SK-N-SH treated with all-trans-retinoic acid at 6 μM for 48 hours (cell line): ENCODE data around the gene KIF18B.

Experiments used
- GLIS3 ChIP-seq: fragments of 250-450 bp; sonication (Bioruptor Pico); IDR thresholded peaks from 2 replicates; pipeline ENCODE4 v1.5.0; 2020; ENCODE audit warnings: mild to moderate bottlenecking, moderate library complexity
- OSR1 ChIP-seq: fragments of 250-450 bp; sonication (Bioruptor Pico); IDR thresholded peaks from 2 replicates; pipeline ENCODE4 v1.8.0; 2022; ENCODE audit warnings: moderate library complexity, mild to moderate bottlenecking, inconsistent platforms
- PPARA ChIP-seq: fragments of 250-450 bp; sonication (Bioruptor Pico); IDR thresholded peaks from 2 replicates; pipeline ENCODE4 v1.5.0; 2020; ENCODE audit warnings: mild to moderate bottlenecking, borderline replicate concordance
- SNAI2 ChIP-seq: fragments of 250-450 bp; sonication (Bioruptor Pico); IDR thresholded peaks from 2 replicates; pipeline ENCODE4 v1.5.0; 2020; ENCODE audit warnings: mild to moderate bottlenecking, moderate library complexity
- ZFP30 ChIP-seq: fragments of 450-650 bp; formaldehyde crosslinking; IDR thresholded peaks from 2 replicates; pipeline ENCODE4 v1.5.0; 2022; ENCODE audit warnings: mild to moderate bottlenecking, moderate library complexity
- TF ChIP-seq, protein P1 (sequence below): fragments of 250-450 bp; sonication (Bioruptor Pico); IDR thresholded peaks from 2 replicates; pipeline ENCODE4 v1.8.0; 2020; ENCODE audit warnings: mild to moderate bottlenecking, moderate library complexity, borderline replicate concordance
- TF ChIP-seq, protein P2 (sequence below): fragments of 250-450 bp; sonication (Bioruptor Pico); IDR thresholded peaks from 2 replicates; pipeline ENCODE4 v1.5.1; 2020; ENCODE audit warnings: low read depth, mild to moderate bottlenecking, moderate library complexity

GRCh38 chr17:44918006-44918405 is 29.6 kb downstream of the KIF18B start:
- TF ChIP-seq ZFP30 (CRISPR knock-in tag) = no peak
- TF ChIP-seq, protein P1, sequence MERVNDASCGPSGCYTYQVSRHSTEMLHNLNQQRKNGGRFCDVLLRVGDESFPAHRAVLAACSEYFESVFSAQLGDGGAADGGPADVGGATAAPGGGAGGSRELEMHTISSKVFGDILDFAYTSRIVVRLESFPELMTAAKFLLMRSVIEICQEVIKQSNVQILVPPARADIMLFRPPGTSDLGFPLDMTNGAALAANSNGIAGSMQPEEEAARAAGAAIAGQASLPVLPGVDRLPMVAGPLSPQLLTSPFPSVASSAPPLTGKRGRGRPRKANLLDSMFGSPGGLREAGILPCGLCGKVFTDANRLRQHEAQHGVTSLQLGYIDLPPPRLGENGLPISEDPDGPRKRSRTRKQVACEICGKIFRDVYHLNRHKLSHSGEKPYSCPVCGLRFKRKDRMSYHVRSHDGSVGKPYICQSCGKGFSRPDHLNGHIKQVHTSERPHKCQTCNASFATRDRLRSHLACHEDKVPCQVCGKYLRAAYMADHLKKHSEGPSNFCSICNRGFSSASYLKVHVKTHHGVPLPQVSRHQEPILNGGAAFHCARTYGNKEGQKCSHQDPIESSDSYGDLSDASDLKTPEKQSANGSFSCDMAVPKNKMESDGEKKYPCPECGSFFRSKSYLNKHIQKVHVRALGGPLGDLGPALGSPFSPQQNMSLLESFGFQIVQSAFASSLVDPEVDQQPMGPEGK (CRISPR knock-in tag) = no peak
- TF ChIP-seq, protein P2, sequence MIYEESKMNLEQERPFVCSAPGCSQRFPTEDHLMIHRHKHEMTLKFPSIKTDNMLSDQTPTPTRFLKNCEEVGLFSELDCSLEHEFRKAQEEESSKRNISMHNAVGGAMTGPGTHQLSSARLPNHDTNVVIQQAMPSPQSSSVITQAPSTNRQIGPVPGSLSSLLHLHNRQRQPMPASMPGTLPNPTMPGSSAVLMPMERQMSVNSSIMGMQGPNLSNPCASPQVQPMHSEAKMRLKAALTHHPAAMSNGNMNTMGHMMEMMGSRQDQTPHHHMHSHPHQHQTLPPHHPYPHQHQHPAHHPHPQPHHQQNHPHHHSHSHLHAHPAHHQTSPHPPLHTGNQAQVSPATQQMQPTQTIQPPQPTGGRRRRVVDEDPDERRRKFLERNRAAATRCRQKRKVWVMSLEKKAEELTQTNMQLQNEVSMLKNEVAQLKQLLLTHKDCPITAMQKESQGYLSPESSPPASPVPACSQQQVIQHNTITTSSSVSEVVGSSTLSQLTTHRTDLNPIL = no peak
- no peak for TF ChIP-seq SNAI2 (CRISPR knock-in tag)
- no peak for TF ChIP-seq OSR1 (CRISPR knock-in tag)
- no peak for TF ChIP-seq PPARA
- no peak for TF ChIP-seq GLIS3 (CRISPR knock-in tag)
